OCI-LY1 (cell line): ENCODE data around the gene FGF21.

ENCODE experiments used
- H2AFZ ChIP-seq: fragments of 200-600 bp; sonication (generic), shearing (Covaris generic); 2 replicates; pipeline ENCODE4 v1.6.0; 2014; ENCODE audit warnings: antibody characterized with exemption, mild to moderate bottlenecking, low read length
- H3F3A ChIP-seq: fragments of 200-600 bp; sonication (generic), shearing (Covaris generic); 2 replicates; pipeline ENCODE4 v1.6.0; 2014; ENCODE audit warnings: mild to moderate bottlenecking, antibody characterized with exemption, low read length, moderate library complexity; ENCODE audit not compliant: insufficient read depth
- H3K27ac ChIP-seq: fragments of 200-600 bp; sonication (generic); 2 replicates; pipeline ENCODE4 v1.5.1; 2014; ENCODE audit warnings: low read length, mixed run types, mild to moderate bottlenecking, low read depth; ENCODE audit not compliant: poor library complexity, severe bottlenecking
- H3K27me3 ChIP-seq: fragments of 200-600 bp; sonication (generic); 2 replicates; pipeline ENCODE4 v1.6.0; 2014; ENCODE audit warnings: antibody characterized with exemption, mild to moderate bottlenecking, low read length, moderate library complexity; ENCODE audit not compliant: insufficient read depth
- H3K36me3 ChIP-seq: fragments of 200-600 bp; sonication (generic); 2 replicates; pipeline ENCODE4 v1.6.1; 2014; ENCODE audit warnings: mild to moderate bottlenecking, antibody characterized with exemption, low read length, moderate library complexity, mixed read lengths; ENCODE audit not compliant: insufficient read depth
- H3K4me1 ChIP-seq: fragments of 200-600 bp; sonication (generic); 2 replicates; pipeline ENCODE4 v1.5.1; 2014; ENCODE audit warnings: mild to moderate bottlenecking, low read length, moderate library complexity; ENCODE audit not compliant: insufficient read depth, severe bottlenecking
- H3K4me2 ChIP-seq: fragments of 200-600 bp; sonication (generic), shearing (Covaris generic); 2 replicates; pipeline ENCODE4 v1.6.1; 2014; ENCODE audit warnings: low read length
- H3K4me3 ChIP-seq: fragments of 200-600 bp; sonication (generic); 2 replicates; pipeline ENCODE4 v1.5.1; 2014; ENCODE audit warnings: low read length, low read depth, mild to moderate bottlenecking, mixed read lengths; ENCODE audit not compliant: poor library complexity, severe bottlenecking
- H3K79me2 ChIP-seq: fragments of 200-600 bp; shearing (Covaris generic); 2 replicates; pipeline ENCODE4 v1.6.1; 2016; ENCODE audit warnings: mixed run types, low read length, mixed read lengths; ENCODE audit not compliant: insufficient read depth
- H3K9ac ChIP-seq: fragments of 200-600 bp; sonication (generic), shearing (Covaris generic); 2 replicates; pipeline ENCODE4 v1.6.1; 2014; ENCODE audit warnings: mild to moderate bottlenecking, low read length, mixed read lengths
- H3K9me2 ChIP-seq: fragments of 200-600 bp; sonication (generic), shearing (Covaris generic); 2 replicates; pipeline ENCODE4 v1.6.1; 2014; ENCODE audit warnings: low read depth, mild to moderate bottlenecking, low read length, mixed read lengths
- H3K9me3 ChIP-seq: fragments of 200-600 bp; shearing (Covaris generic); 2 replicates; pipeline ENCODE4 v1.6.1; 2014; ENCODE audit warnings: low read length, mixed read lengths
- H4K20me1 ChIP-seq: fragments of 200-600 bp; sonication (generic), shearing (Covaris generic); 2 replicates; pipeline ENCODE4 v1.6.0; 2016; ENCODE audit warnings: mild to moderate bottlenecking, low read length; ENCODE audit not compliant: insufficient read depth
- EZH2 ChIP-seq: fragments of 200-600 bp; sonication (generic), shearing (Covaris generic); IDR thresholded peaks from 2 replicates; pipeline ENCODE4 v1.8.0; 2017; ENCODE audit warnings: borderline replicate concordance, mixed run types, mild to moderate bottlenecking, antibody characterized with exemption, low read length, moderate library complexity, mixed read lengths
- TF ChIP-seq, protein P1 (sequence below): fragments of 200-600 bp; sonication (generic), shearing (Covaris generic); IDR thresholded peaks from 2 replicates; pipeline ENCODE4 v1.5.1; 2017; ENCODE audit warnings: mild to moderate bottlenecking, antibody characterized with exemption, low read length, moderate library complexity, mixed read lengths

The FGF21 gene

DNA sequence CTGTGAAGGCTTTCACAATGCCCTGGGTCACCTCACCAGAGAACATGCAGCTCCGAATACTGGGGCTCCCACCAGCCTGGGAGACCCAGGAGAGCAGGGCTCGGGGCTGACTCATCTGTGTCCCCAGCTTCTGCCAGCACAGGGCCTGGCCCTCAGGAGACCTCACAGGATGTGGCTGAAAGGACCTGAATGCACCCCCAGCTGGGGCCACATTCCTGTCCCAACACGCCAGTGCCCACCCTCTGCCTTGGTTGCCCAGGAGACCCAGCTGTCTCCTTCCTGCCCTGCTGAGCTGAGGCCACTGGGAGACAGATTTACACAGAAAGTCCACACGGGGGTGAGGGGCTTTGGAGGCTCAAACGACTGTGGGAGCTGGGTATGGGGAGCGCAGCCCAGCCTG is 43.6 kb downstream of the FGF21 start:
- no peak overlapping the region for H3K4me3 ChIP-seq
- no peak overlapping the region for H3K9ac ChIP-seq
- no peaks in the 10 kb centered on the region for H3K9me3 ChIP-seq
- H3K79me2 ChIP-seq: no peaks in the 10 kb centered on the region
- no peak overlapping the region for H3K4me2 ChIP-seq
- H3K27ac ChIP-seq: no peak overlapping the region
- no peaks in the 10 kb centered on the region for H3K27me3 ChIP-seq
- H3F3A ChIP-seq: no peaks in the 10 kb centered on the region; the same call in 1 of the 2 replicates
- H2AFZ ChIP-seq: no peak overlapping the region
- H3K4me1 ChIP-seq: peaks cover 3% of the 10 kb centered on the region
- H4K20me1 ChIP-seq: no peaks in the 10 kb centered on the region
- H3K9me2 ChIP-seq: no peaks in the 10 kb centered on the region
- no peaks in the 10 kb centered on the region for H3K36me3 ChIP-seq
- TF ChIP-seq, protein P1, sequence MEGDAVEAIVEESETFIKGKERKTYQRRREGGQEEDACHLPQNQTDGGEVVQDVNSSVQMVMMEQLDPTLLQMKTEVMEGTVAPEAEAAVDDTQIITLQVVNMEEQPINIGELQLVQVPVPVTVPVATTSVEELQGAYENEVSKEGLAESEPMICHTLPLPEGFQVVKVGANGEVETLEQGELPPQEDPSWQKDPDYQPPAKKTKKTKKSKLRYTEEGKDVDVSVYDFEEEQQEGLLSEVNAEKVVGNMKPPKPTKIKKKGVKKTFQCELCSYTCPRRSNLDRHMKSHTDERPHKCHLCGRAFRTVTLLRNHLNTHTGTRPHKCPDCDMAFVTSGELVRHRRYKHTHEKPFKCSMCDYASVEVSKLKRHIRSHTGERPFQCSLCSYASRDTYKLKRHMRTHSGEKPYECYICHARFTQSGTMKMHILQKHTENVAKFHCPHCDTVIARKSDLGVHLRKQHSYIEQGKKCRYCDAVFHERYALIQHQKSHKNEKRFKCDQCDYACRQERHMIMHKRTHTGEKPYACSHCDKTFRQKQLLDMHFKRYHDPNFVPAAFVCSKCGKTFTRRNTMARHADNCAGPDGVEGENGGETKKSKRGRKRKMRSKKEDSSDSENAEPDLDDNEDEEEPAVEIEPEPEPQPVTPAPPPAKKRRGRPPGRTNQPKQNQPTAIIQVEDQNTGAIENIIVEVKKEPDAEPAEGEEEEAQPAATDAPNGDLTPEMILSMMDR: no peak
- TF ChIP-seq EZH2: no peak

DNA sequence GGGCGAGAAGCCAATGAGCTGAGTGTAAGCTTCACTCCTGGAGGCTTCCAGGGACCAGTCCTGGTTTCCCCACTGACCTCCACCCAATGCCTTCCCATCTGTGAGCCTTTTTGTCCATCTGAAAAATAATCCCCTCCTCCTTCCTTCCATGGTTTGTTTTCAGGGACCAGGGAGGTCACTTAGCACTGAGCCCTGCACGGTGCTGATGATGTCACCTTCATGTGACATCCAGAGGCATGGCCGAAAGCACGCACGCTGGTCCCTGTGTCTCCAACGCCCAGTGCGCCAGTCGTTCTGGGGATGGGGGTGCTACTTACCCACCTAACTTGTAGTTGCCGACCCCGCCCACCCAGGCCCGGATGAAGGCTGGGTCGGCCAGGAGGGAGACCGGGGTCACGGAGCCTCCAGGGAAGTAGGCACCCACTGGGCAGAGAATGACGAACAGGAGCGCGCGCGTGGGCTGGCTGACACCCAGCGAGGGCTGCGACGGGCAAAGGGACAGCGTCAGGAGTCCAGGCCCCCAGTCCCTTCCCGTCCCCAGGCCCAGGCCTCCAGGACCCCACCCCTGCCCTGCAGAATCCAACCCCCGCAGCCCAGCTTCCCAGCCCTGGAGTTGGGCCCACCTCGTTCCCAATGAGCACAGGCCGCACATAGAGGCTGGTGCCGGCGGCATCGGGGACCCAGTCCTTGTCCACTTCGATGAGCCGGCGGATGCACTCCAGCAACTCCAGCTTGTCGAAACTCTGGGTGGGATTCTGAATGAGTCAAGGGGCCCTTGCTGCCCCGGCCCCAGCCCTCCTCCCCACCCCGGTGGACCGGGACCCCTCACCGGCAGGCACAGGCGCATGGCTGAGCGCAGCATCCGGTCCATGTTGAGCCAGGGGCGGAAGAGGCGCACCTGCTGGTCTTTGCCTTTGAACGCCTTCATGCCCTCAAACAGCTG is 44.3 kb downstream of the FGF21 start:
- no peaks in the 10 kb centered on the region for H3K9me2 ChIP-seq
- no peak overlapping the region for H3K9ac ChIP-seq
- peaks cover 3% of the 10 kb centered on the region for H3K4me1 ChIP-seq
- H3K9me3 ChIP-seq: no peaks in the 10 kb centered on the region
- H3K4me2 ChIP-seq: no peak overlapping the region
- H4K20me1 ChIP-seq: no peaks in the 10 kb centered on the region
- no peaks in the 10 kb centered on the region; the same call in 1 of the 2 replicates for H3F3A ChIP-seq
- H2AFZ ChIP-seq: no peak overlapping the region
- TF ChIP-seq, protein P1: no peak
- no peak for TF ChIP-seq EZH2
- no peaks in the 10 kb centered on the region for H3K27me3 ChIP-seq
- no peak overlapping the region for H3K27ac ChIP-seq
- H3K36me3 ChIP-seq: peaks cover 2% of the 10 kb centered on the region; the same call in 1 of the 2 replicates
- H3K4me3 ChIP-seq: no peak overlapping the region
- H3K79me2 ChIP-seq: no peaks in the 10 kb centered on the region

DNA sequence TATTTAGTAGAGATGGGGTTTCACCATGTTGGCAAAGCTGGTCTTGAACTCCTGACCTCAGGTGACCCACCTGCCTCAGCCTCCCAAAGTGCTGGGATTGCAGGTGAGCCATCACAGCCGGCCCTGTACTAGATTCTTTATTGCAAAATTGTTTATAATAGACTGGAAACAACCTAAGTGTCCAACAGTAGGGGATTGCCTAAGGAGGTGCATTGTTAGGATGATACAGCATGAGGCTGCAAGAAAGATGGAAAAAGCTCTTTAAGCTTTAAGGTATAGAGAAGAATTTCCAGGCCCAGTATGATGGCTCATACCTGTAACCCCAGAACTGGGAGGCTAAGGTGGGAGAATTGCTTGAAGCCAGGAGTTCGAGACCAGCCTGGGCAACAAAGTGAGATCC is 47.3 kb downstream of the FGF21 start:
- Histone ChIP-seq H3K9ac (no peak overlapping the region), H3K36me3 (peaks cover 8% of the 10 kb centered on the region; the same call in 1 of the 2 replicates), H3K79me2 (no peaks in the 10 kb centered on the region), H3K9me3 (no peaks in the 10 kb centered on the region), H2AFZ (no peak overlapping the region), H3K27me3 (no peaks in the 10 kb centered on the region), H4K20me1 (no peaks in the 10 kb centered on the region), H3K4me3 (no peak overlapping the region), H3K27ac (no peak overlapping the region), H3K9me2 (no peaks in the 10 kb centered on the region), H3K4me1 (no peaks in the 10 kb centered on the region), H3F3A (no peaks in the 10 kb centered on the region; the same call in 1 of the 2 replicates), H3K4me2 (no peak overlapping the region)
- TF ChIP-seq EZH2: no peak
- TF ChIP-seq, protein P1: no peak
